COR-L47 (cell line): ENCODE measurements around the gene ARMC8.

Source experiments
- DNase-seq: peaks from one replicate; lab custom pipeline; 2025; lab: John Stamatoyannopoulos, UW

ARMC8 gene

DNA sequence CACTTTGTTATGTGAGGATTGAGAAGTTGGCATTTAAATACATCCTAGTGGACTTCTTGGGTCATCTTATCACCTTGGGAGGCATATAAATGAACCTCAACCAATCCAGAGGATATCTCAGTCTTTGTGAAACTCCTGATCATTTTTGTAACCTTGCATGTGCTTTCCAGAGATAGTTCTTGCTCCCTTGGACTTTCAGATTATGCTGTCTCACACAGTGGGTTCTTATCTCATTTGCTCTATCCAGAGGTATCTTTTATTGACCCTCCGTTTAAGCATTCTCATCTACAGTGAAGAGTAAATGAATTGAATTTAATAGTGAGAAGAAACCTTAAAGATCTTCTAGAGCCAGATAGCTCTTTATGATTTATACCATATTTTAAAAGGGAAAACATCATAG is 10.4 kb downstream of the ARMC8 start:
- no peak for DNase-seq

DNA sequence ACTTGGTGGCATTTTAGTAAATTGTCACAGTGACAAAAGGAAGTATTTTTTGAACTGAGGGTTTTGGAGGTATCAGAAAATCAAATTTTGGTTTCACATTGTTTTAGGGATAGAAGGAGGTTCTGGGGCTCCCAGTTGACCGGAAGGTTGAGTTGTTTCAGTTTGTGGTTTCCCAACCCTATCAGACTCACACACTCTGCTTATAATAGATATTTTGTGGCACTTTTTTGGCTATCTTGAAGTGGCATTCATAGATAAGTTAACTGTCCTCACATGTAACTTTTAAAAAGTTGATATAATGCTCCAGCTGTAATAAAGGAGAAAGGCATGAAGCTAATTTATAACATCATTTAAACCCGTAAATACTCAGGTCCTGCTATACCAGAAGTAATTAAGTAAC is 12.8 kb downstream of the ARMC8 start:
- no peak for DNase-seq

DNA sequence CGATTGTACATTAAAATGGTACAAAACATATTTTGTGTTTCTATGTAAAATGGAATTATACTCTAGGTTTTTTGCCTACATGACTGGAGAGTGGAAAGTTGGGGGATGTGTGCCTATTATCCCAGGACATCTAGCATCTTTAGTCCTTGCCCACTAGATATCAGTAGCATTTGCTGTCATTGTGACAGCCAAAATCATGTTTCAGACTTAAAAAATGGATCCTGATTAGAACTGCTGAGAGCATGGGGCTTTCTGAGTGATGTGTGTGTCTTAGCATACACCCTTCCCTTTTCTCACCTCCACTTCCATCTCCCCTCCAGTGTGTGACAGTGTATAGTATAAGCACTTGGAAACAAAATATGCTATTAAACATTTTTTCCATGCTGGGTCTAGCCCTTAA is 13.3 kb downstream of the ARMC8 start:
- no peak for DNase-seq

DNA sequence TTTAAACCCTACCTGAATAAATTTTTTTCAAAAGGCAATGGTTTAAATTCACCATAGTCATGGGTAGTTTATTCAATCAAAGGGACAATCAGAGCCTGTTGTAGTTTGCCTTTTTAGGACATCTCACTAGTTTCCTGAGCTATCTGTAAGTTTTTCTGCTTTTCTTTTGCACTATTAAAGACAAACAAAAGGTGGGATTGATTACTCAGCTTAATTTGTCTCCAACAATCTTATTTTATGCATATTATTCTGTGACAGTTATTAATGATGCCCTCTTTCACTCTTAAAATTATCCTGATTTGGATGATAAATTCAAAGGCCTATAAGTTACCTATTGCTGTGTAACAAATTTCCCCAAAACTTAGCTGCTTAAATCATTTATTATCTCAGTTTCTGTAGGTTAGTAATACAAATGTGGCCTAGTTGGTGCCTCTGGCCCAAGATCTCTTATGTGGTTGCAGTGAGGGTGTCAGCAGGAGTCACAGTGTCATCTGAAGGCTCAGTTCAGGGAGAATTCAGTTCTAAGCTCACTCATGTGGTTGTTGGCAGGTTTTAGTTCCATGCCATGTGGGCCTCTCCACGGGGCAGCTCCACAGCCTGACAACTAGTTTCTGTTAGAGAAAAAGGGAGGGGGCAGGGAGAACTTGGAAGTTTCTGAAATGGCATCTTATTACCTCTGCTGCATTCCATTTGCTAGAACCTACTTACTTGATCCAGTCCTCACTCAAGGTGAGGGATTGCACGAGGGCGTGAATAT is 16.0 kb downstream of the ARMC8 start:
- no peak for DNase-seq

DNA sequence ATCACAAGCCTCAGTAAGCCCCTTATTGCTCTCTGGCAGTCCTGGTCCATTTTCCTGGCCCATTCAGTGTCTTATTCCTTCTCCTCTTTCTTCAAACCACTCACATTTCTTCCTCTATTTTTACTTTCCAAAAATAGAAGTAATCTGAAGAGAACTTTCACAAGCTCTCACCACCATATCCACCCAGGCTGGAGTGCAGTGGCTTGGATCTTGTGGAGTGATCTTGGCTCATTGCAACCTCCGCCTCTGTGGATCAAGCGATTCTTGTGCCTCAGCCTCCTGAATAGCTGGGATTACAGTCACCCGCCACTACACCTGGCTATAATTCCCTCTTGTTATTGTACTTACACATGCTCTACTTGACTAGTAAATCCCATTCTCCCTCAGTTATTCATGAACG is 16.8 kb downstream of the ARMC8 start:
- no peak for DNase-seq

DNA sequence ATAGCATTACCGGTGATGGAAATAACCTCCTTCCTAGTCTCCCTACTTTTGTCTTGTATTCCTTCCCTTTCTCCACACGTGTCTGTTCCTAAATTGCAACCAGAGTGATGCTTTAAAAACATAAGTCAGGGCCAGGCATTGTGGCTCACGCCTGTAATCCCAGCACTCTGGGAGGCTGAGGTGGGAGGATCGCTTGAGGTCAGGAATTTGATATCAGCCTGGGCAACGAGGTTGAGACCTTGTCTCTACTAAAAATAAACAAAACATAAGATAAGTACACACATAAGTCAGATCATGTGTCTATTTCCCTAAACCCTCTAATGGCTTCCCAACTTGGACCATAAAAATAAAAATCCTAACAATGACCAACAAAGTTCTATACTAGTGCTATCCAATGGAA is 18.4 kb downstream of the ARMC8 start:
- DNase-seq = no peak

DNA sequence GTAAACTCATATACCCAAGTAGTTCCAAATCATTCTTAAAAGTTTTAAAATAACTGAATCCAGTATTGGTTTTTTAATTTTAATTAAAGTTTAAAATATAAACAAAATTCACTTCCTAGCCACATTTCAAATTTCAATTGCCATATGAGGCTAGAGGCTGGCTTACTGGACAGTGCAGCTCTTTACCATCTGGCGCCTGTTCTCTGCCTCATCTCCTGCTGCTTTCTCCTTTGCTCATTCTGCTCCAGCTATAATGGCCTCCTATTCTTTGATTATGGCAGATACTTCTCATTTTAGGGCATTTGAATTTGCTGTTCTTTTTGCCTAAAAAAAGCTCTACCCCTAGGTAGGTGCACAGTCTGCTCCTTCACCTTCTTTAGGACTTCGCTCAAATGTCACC is 19.1 kb downstream of the ARMC8 start:
- DNase-seq = no peak

DNA sequence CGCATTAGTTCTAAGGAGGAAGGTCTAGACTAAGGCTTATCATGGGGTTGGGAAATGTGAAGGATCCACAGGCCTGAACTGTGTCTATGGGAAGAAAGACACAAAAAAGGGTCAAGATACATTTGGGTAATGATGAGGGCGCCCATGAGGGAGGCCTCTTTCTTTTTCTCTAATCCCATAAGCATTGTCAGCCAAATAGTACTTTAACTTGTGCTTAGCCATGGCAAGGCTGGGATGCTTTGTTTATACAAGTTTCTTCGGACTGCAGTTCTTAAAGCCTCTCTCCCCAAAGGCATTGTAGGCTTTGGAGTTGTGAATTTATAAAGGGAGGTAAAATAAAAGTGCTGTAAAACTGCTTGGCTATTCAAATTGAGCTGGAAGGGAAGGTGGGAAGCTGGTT is 23.4 kb downstream of the ARMC8 start:
- DNase-seq = no peak

DNA sequence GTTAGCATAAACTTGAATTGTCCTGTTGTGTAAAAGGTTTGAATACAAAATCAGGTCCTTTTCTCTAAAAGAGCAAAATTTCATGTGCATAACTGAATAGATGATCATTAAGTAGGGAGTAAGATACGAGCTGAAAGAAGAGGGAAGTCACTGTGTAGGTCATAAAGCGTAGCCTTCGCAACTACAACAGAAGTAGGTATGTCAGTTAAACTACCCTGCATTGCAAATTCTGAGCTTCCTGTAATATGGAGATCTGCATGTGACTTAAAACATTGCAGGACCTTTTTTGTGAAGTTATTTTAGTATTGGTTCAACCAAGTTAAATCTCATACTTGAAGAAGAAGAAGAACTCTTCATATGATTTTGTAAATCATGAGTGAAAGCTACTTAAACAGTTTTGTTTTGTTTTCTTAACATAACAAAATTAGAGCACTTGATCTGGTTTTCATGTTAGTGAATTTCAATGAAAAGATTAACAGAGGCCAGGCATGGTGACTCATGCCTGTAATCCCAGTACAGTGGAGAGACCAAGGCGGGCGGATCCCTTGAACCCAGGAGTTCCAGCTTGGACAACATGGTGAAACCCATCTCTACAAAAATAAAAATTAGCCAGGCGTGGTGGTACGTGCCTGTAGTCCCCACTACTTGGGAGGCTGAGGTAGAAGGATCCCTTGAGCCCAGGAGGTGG is 26.4 kb downstream of the ARMC8 start:
- no peak for DNase-seq

DNA sequence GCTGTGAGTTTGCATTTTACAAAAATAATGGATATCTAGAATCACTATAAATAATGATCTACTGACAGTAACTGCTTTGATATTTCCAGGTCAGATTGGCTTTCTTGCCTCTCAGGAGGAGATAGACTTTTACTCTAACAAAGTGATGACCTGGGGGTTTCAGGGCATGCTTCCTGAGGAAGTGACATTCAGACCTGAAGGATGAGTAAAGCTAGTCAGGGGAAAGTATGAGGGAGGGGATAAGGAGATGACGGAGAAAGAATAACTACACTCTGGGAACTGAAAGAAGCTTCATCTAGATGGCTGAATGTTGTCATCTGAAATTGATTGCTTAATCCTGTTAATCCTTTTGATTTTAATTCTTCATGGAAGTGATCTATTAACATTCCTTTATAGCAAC is 32.2 kb downstream of the ARMC8 start:
- DNase-seq = no peak

DNA sequence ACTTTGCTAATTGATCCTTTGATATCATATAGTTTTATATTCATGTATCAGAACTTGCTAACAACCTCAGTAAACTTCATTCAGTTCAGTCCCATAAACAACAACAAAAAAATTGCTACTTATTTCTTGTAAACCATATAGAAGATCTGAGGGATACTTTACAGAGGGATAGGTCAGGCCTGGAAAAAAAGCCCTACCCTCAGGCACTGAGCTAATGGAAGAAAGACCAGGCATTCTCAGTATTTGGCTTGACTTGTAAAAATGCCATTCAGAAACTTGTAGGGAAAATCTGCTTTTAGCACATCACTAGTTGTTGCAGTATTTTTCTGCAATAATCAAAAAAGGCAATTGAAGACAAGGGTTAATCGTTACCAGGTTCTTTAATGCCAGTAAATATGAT is 33.1 kb downstream of the ARMC8 start:
- DNase-seq = no peak

DNA sequence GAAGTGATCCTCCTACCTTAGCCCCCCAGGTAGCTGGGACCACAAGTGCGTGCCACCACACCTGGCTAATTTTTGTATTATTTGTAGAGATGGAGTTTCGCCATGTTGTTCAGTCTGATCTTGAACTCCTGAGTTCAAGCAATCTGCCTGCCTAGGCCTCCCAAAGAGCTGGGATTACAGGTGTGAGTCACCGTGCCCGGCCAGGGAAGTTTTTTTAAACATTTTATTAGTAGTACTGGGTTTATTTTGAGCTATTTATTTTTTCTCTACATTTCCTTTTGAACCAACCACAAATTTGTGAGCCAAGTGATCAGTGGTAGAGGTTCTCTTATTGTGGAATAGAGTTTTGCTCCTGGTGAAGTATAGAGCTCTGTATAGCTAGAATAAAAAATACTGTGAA is 33.7 kb downstream of the ARMC8 start:
- no peak for DNase-seq

DNA sequence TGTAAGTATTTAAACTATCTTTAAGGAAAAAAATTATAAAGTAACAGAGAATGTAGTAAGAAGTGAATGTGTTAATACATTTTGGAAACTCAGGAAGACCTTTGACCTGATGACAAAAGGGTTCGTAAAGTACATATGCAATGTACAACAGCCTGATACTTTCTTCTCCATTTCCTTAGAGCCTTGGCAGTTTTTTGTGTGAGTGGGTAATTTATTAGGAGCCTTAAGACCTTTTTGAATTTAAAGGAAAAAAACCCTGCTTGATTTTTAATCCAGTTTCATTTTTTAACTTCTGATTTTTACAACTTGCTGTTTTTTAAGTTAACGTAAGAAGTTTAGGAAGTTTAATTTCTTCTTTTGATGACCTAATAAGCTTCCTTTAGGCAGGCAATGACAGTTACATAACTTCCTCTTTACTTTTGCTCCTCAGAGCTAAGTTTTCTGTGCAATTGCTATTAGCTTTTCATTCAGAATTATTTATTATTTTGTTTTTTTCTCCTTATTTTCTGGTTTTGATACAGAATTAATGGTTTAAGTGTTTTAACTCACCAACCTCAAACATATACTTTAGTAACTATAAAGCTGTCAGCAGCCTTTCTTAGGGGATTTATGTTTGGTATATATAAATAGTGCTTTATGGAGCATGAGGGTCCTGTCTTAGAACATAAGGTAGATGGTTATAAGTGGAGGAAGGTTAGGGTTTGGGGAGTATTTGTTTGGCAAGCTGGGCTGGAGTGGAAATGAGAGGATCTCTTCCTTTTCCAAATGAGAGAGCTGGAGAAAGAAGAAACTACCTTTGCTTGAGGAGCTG is 35.2 kb downstream of the ARMC8 start:
- DNase-seq = no peak

DNA sequence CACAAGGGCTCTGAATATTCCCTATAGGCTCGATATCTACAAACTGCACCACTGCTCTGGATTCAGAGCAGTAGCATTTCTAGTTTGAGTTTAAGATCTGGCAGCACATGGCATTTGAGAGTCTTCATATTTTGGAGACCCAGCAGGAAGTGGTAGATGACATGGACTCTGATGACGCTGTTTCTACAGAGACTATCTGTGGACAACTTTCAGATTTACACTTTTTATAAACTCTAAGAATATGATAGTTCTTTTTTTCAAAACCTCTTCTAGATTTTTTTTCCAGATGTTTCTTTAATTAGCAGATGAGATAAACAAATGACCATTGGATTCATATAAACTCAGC is 35.8 kb downstream of the ARMC8 start:
- DNase-seq = no peak

DNA sequence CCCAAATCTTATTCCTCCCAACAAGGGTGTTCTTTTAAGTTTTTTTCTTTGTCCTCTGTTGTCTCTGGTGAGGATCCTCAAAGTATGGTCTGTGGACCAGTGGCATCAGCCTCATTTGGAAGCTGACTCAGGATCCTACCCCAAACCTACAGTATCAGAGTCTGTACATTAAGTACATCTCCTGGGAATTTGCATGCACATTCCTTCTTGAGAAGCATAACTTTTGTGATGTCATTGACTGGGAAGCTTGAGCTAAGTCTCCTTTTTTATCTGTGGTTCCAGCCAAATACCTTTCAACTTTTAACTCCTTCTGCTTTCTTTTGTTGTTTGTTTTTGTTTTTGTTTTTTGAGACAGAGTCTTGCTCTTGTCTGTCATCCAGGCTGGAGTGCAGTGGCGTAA is 40.5 kb downstream of the ARMC8 start:
- DNase-seq = no peak

DNA sequence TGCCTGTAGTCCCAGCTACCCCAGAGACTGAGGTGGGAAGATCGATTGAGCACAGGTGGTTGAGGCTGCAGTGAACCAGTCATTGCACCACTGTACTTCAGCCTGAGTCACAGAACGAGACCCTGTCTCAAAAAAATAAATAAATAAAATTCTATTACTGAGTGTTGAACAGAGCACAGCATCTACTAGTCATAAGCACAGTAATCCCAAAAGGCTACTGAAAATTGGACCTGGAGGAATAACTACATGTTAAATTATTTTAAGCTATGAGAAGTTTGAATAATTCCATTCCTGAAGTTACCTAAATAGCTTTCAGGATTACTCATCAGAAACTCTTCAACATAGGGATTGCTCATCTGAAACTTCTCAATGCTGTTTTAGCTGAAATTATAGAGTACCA is 43.4 kb downstream of the ARMC8 start:
- DNase-seq = no peak

DNA sequence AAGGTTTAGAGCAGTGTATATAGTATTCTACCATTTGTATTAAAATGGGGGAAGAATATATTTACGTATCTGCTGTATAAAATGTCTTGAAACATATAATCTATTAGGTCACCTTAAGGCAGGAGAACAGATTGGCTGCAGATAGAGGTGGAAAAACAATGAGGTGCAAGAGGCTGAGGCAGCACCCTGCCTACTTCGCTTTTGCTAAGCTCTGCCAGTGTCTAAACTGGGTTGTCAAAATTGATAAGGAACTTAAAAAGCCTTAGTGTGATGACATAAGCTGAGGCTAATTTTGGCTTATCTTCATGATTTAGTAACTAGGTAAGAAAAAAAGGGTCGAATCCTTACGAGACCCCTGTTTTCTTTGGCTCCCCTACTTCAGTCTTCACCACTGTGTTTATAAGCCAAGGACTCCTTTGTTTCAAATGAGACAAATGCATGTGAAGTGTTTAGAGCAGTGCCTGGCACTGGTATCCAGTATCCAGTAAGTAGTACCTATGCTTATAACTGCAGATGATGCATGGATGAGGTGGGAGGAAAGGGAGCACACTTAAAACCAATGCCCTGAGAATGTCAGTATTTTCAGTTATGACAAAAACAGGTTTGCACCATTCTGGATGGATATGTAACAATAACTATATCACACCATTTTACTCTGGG is 45.7 kb downstream of the ARMC8 start:
- DNase-seq = no peak

DNA sequence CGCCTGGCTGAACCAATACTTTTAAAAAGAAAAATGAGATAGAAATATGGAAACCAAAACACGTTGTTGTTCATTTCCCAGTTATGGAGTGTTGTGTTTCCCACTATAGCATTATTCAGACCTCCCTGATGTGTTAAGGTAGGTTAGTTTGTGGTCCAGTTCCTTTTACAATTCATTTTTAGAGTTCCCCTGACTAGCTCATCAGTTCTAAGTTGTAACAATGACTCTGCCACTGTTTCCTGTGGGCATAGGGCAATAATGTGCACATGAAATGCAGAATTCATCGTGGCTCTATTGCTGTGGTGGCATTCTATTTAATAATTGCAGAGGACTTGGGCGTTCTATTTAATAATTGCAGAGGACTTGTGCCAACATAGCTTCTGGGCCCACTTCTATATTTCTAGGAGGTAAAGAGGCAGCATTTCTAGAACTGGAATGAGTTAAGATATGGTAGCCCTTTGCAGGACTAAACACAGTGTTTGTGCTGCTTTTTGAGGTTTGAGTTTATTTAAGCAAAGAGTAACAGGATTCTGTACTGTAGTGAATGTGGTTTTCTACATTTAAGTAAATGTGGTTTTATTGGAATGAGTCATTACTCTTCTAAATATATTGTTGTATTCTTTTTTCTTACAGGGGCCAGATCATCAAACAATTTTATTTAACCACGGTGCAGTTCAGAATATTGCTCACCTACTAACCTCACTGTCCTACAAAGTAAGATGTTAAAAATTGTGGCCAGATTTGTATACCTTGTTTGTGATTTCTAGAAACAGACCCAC is 47.5 kb downstream of the ARMC8 start:
- no peak for DNase-seq

DNA sequence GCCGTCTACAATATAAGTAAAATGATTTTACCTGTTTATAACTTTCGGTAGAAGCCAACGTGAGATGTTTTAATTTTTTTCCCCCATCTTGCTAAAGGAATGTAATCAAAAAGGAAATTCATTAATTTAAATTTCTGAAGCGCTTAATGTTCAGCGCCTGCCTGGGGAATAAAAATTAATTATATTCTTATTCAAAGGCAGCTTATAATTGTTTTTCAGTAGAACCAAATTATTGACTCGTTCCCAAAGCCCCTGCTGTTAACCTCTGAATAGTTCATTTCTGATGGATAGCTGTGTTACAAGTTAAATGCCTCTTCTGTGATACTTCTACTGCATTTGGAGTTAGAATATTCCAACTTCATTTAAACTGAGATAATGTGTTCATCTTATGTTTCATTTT is 51.6 kb downstream of the ARMC8 start:
- DNase-seq = no peak

DNA sequence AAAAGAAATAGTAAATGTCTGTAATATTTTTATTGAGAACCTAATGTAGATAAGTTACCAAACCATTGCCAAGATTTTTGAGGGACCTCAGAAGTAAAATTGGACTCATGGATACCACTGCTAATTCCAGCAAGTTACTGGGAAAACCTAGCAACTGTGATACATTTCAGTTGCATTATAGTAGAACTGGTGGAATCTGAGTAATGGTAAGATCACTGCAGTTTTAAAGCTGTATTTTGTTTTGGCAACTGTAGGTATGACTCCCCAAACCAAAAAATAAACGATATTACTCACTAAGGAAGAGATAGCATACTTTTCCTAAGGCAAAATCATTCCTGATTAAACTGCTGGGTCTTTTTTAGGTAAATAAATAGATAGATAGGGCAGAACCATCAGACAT is 54.0 kb downstream of the ARMC8 start:
- DNase-seq = no peak

DNA sequence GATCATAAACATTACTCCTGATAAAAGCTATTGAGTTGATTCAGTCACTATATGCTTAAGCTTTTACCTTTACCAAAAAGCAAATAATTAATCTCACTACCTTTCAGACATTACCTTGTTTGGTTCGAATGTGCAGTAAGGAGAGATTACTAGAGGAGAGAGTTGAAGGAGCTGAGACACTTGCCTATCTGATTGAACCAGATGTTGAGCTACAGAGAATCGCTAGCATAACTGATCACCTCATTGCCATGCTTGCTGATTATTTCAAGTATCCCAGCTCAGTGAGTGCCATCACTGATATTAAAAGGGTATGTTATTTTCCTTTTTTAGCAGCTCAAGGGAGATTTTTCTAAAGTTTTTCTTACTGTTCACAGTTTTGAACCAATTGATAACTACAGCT is 54.6 kb downstream of the ARMC8 start:
- DNase-seq = no peak

DNA sequence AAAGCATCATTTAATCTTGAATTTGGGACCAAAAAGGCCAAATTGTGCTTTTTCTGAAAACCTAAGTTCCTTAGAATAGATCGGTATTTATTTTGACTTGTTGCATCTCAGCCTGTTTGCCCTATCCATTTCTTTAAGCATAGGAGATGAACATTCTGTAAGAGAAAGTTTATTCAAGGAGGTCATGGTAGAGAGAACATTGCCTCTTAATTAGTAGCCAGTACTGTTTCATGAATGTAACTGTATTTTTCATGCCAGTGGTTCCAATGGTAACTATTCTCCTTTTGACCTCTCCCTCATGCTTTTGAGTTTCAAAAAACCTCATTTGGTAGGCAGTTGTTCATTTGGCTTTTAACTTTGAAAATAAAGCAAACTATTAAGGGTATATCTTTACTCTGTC is 55.4 kb downstream of the ARMC8 start:
- no peak for DNase-seq
